GM18858 (cell line): Measurements from ENCODE around the gene CRYZL1.
A peak's percentile ranks its signal among the peaks of the same experiment; 100 is the strongest.
"Not testable (repeated sequence)": the region's sequence is repeated elsewhere in the genome, so short reads cannot be mapped to it uniquely, and the experiment has no call there.

Source experiments
- ATAC-seq: cut with Tn5 transposase; IDR thresholded peaks from one replicate; pipeline ENCODE4 v1.9.1; 2021; ENCODE audit not compliant: unreplicated experiment

Gene CRYZL1

GRCh38 chr21:33640697-33641351, 717 bp downstream of the CRYZL1 start:
- no peak for ATAC-seq

GRCh38 chr21:33634254-33634653, 7.3 kb downstream of the CRYZL1 start:
- no peak for ATAC-seq

- not testable (repeated sequence) for ATAC-seq
Observed at GRCh38 chr21:33626151-33626550, 15.4 kb downstream of the CRYZL1 start.

- ATAC-seq, result no peak
Observed at GRCh38 chr21:33622253-33622652, 19.3 kb downstream of the CRYZL1 start.

- ATAC-seq, result no peak
Observed at GRCh38 chr21:33619726-33620125, 21.8 kb downstream of the CRYZL1 start.

GRCh38 chr21:33618407-33618806, 23.1 kb downstream of the CRYZL1 start:
- ATAC-seq, result no peak

- ATAC-seq, result not testable (repeated sequence)
Observed at GRCh38 chr21:33617565-33617964, 24.0 kb downstream of the CRYZL1 start.

GRCh38 chr21:33611006-33611744, 30.4 kb downstream of the CRYZL1 start:
- no peak for ATAC-seq

- no peak for ATAC-seq
Observed at GRCh38 chr21:33608559-33608958, 33.0 kb downstream of the CRYZL1 start.

GRCh38 chr21:33598051-33598450, 43.5 kb downstream of the CRYZL1 start:
- no peak for ATAC-seq

- peak; percentile 79 for ATAC-seq
Observed at GRCh38 chr21:33588485-33589335, 52.8 kb downstream of the CRYZL1 start, which contains the start of gene DONSON. Gene DONSON, minus strand, starts transcription at chr21:33588684. Its CDS starts 43 bp downstream, at chr21:33588641.

- ATAC-seq, result peak; percentile 42
Observed at GRCh38 chr21:33587792-33588484, 53.6 kb downstream of the CRYZL1 start.

- ATAC-seq, result no peak
Observed at GRCh38 chr21:33586927-33587326, 54.6 kb downstream of the CRYZL1 start.

GRCh38 chr21:33584455-33584854, 57.1 kb downstream of the CRYZL1 start:
- ATAC-seq, result no peak

- no peak for ATAC-seq
Observed at GRCh38 chr21:33578959-33579542, 62.5 kb downstream of the CRYZL1 start.

- ATAC-seq, result no peak
Observed at GRCh38 chr21:33578214-33578613, 63.3 kb downstream of the CRYZL1 start.

GRCh38 chr21:33576741-33577141, 64.8 kb downstream of the CRYZL1 start:
- ATAC-seq, result not testable (repeated sequence)

- ATAC-seq, result no peak
Observed at GRCh38 chr21:33572350-33572749, 69.2 kb downstream of the CRYZL1 start.

GRCh38 chr21:33569991-33570390, 71.5 kb downstream of the CRYZL1 start:
- ATAC-seq, result no peak

GRCh38 chr21:33568448-33568847, 73.1 kb downstream of the CRYZL1 start:
- no peak for ATAC-seq

GRCh38 chr21:33567914-33568313, 73.6 kb downstream of the CRYZL1 start:
- ATAC-seq, result no peak
